ENCODE measurements around the gene MAP3K5. TPM values are rescaled to one million over a fixed set of nuclear protein-coding genes. Genes with fewer than 3 reads are reported as not detected.

Gene MAP3K5
- total RNA-seq, 1 donor from 2014 or later, result 1.6 TPM

GRCh38 chr6:136535880-136536650 lies 256.2 kb downstream of the MAP3K5 start:
- no peaks in the 10 kb centered on the region for H3K9me3 Mint-ChIP-seq (ENCODE audit: unreplicated experiment)
- no peak for DNase-seq (ENCODE audit: extremely low spot score, unreplicated experiment)
- H3K4me1 Mint-ChIP-seq (ENCODE audit: unreplicated experiment), result peaks cover 7% of the 10 kb centered on the region
- no peak overlapping the region for H3K27ac Mint-ChIP-seq (ENCODE audit: unreplicated experiment)
- H3K4me3 Mint-ChIP-seq (ENCODE audit: unreplicated experiment), result no peak overlapping the region
- no peaks in the 10 kb centered on the region for H3K36me3 Mint-ChIP-seq (ENCODE audit: unreplicated experiment)
- no peak for TF ChIP-seq CTCF (IDR thresholded peaks at IDR 0.05)
- peaks cover 39% of the 10 kb centered on the region for H3K27me3 Mint-ChIP-seq (ENCODE audit: unreplicated experiment)

DNA sequence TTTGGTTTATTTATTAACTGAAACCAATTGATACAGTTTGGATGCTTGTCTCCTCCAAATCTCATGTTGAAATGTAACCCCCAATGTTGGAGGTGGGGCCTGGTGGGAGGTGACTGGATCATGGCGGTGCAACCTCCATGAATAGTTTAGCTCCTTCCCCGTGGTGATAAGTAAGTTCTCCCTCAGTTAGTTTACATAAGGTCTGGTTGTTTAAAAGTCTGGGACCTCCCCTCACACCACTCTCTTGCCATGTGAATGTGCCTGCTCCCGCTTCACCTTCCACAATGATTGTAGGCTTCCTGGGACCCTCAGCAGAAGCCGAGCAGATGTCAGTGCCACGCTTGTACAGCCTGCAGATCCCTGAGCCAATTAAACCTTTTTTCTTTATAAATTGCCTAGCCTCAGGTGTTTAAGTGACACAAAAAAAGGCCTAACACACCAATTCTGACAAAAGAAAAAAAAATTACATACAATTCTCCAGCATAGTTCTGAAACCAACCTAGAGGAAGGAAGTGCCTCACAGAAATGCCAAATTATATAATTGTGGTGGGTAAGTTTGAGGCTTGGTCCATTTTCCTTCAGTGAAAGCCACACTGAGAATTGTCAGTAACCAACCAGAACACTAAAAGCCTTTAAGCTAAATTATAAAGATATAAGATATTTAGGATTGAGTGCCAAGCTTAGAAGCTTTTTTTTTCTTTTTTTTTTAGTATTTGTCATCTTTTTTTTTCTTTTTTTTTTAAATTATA lies 257.1 kb downstream of the MAP3K5 start:
- no peak for DNase-seq (ENCODE audit: extremely low spot score, unreplicated experiment)
- peaks cover 43% of the 10 kb centered on the region for H3K27me3 Mint-ChIP-seq (ENCODE audit: unreplicated experiment)
- H3K27ac Mint-ChIP-seq (ENCODE audit: unreplicated experiment), result no peak overlapping the region
- H3K4me1 Mint-ChIP-seq (ENCODE audit: unreplicated experiment), result peaks cover 6% of the 10 kb centered on the region
- no peak overlapping the region for H3K4me3 Mint-ChIP-seq (ENCODE audit: unreplicated experiment)
- H3K9me3 Mint-ChIP-seq (ENCODE audit: unreplicated experiment), result no peaks in the 10 kb centered on the region
- H3K36me3 Mint-ChIP-seq (ENCODE audit: unreplicated experiment), result no peaks in the 10 kb centered on the region
- TF ChIP-seq CTCF (IDR thresholded peaks at IDR 0.05), result no peak

DNA sequence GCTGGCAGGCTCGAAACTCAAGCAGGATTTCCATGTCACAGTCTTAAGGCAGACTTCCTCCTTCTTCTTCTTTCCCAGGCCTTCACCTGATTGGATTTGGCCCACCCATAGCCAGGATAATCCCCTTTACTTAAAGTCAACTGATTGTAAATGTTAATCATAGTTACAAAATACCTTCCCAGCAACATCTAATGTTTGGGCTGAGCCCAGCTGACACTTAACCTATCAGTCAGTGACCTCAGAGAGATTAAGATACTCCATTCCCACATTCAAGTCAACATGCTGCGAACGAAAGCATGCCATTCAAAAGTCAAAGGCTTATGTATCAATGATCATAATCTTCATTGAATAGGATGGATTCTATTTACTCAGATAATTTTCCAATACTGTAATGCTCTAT lies 258.0 kb downstream of the MAP3K5 start:
- H3K27me3 Mint-ChIP-seq (ENCODE audit: unreplicated experiment), result peaks cover 37% of the 10 kb centered on the region
- H3K4me1 Mint-ChIP-seq (ENCODE audit: unreplicated experiment), result no peaks in the 10 kb centered on the region
- no peak overlapping the region for H3K27ac Mint-ChIP-seq (ENCODE audit: unreplicated experiment)
- H3K4me3 Mint-ChIP-seq (ENCODE audit: unreplicated experiment), result no peak overlapping the region
- DNase-seq (ENCODE audit: extremely low spot score, unreplicated experiment), result no peak
- TF ChIP-seq CTCF (IDR thresholded peaks at IDR 0.05), result no peak
- H3K36me3 Mint-ChIP-seq (ENCODE audit: unreplicated experiment), result no peaks in the 10 kb centered on the region
- no peaks in the 10 kb centered on the region for H3K9me3 Mint-ChIP-seq (ENCODE audit: unreplicated experiment)

GRCh38 chr6:136533487-136533886 lies 258.8 kb downstream of the MAP3K5 start:
- no peaks in the 10 kb centered on the region for H3K9me3 Mint-ChIP-seq (ENCODE audit: unreplicated experiment)
- H3K36me3 Mint-ChIP-seq (ENCODE audit: unreplicated experiment), result no peaks in the 10 kb centered on the region
- DNase-seq (ENCODE audit: extremely low spot score, unreplicated experiment), result no peak
- H3K4me3 Mint-ChIP-seq (ENCODE audit: unreplicated experiment), result no peak overlapping the region
- H3K4me1 Mint-ChIP-seq (ENCODE audit: unreplicated experiment), result no peaks in the 10 kb centered on the region
- no peak overlapping the region for H3K27ac Mint-ChIP-seq (ENCODE audit: unreplicated experiment)
- no peak for TF ChIP-seq CTCF (IDR thresholded peaks at IDR 0.05)
- H3K27me3 Mint-ChIP-seq (ENCODE audit: unreplicated experiment), result peaks cover 36% of the 10 kb centered on the region

GRCh38 chr6:136532030-136532429 lies 260.2 kb downstream of the MAP3K5 start:
- Mint-ChIP-seq H3K9me3 (ENCODE audit: unreplicated experiment) (no peaks in the 10 kb centered on the region), H3K4me3 (ENCODE audit: unreplicated experiment) (no peak overlapping the region), H3K27ac (ENCODE audit: unreplicated experiment) (no peak overlapping the region), H3K36me3 (ENCODE audit: unreplicated experiment) (no peaks in the 10 kb centered on the region), H3K27me3 (ENCODE audit: unreplicated experiment) (peaks cover 40% of the 10 kb centered on the region), H3K4me1 (ENCODE audit: unreplicated experiment) (no peaks in the 10 kb centered on the region)
- TF ChIP-seq CTCF (IDR thresholded peaks at IDR 0.05), result no peak
- DNase-seq (ENCODE audit: extremely low spot score, unreplicated experiment), result no peak

All from osteocyte (in vitro differentiated cells).